C4-2B (cell line): ENCODE data around the gene ING2.
"Not testable (repeated sequence)": the region's sequence is repeated elsewhere in the genome, so short reads cannot be mapped to it uniquely, and the experiment has no call there.

Source experiments
- ZFX ChIP-seq: fragments of 450-650 bp; IDR thresholded peaks from 2 replicates; pipeline ENCODE4 v1.6.1; 2017
- TF ChIP-seq, protein P1 (sequence below): fragments of 450-650 bp; conservative IDR thresholded peaks from 2 replicates; pipeline ENCODE4 v1.5.1; 2017; ENCODE audit warnings: mild to moderate bottlenecking

DNA sequence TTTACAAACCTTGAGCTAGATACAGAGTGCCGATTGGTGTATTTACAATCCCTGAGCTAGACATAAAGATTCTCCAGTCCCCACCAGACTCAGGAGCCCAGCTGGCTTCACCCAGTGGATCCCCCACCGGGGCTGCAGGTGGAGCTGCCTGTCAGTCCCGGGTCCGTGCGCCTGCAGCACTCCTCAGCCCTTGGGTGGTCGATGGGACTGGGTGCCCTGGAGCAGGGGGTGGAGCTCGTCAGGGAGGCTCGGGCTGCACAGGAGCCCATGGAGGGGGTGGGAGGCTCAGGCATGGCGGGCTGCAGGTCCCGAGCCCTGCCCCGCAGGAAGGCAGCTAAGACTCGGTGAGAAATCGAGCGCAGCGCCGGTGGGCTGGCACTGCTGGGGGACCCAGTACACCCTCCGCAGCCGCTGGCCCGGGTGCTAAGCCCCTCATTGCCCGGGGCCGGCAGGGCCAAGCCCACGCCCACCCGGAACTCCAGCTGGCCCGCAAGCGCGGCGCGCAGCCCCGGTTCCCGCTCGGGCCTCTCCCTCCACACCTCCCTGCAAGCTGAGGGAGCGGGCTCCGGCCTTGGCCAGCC lies 22.3 kb upstream of the ING2 start:
- TF ChIP-seq, protein P1, sequence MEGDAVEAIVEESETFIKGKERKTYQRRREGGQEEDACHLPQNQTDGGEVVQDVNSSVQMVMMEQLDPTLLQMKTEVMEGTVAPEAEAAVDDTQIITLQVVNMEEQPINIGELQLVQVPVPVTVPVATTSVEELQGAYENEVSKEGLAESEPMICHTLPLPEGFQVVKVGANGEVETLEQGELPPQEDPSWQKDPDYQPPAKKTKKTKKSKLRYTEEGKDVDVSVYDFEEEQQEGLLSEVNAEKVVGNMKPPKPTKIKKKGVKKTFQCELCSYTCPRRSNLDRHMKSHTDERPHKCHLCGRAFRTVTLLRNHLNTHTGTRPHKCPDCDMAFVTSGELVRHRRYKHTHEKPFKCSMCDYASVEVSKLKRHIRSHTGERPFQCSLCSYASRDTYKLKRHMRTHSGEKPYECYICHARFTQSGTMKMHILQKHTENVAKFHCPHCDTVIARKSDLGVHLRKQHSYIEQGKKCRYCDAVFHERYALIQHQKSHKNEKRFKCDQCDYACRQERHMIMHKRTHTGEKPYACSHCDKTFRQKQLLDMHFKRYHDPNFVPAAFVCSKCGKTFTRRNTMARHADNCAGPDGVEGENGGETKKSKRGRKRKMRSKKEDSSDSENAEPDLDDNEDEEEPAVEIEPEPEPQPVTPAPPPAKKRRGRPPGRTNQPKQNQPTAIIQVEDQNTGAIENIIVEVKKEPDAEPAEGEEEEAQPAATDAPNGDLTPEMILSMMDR, result not testable (repeated sequence)
- not testable (repeated sequence) for TF ChIP-seq ZFX
